Right cardiac atrium (tissue), 5 donors: ENCODE measurements around the gene CTDNEP1. TPM values are rescaled to one million over a fixed set of nuclear protein-coding genes. Genes with fewer than 3 reads are reported as not detected.

ENCODE experiments used
- ATAC-seq, 2 donors: fragments of 200-7000 bp; cut with Tn5 transposase; one replicate each; pipeline versions ENCODE4 v1.8.0 to v1.9.1; 2020; ENCODE audit warnings: moderate library complexity in 2 of 2, mild to moderate bottlenecking in 1 of 2
- DNase-seq, 3 donors: peaks; one replicate each; pipeline ENCODE4 v3.0.0-alpha.2; 2020
- H3K27ac ChIP-seq: one replicate; pipeline ENCODE4 v1.5.1; 2013; ENCODE audit warnings: mild to moderate bottlenecking, low read length, control low read depth, moderate library complexity
- H3K27me3 ChIP-seq: one replicate; pipeline ENCODE4 v1.6.1; 2013; ENCODE audit not compliant: control insufficient read depth, insufficient read depth
- H3K4me1 ChIP-seq: one replicate; pipeline ENCODE4 v1.6.1; 2013; ENCODE audit warnings: low read length; ENCODE audit not compliant: control insufficient read depth, insufficient read depth
- H3K4me3 ChIP-seq: one replicate; pipeline ENCODE4 v1.5.1; 2013; ENCODE audit warnings: low read length, control low read depth
- H3K9me3 ChIP-seq: one replicate; pipeline ENCODE4 v1.6.1; 2013; ENCODE audit warnings: low read length; ENCODE audit not compliant: control insufficient read depth
- WGBS: extraction: QIAGEN DNeasy Blood & Tissue Kit; methylation state at CpG from one replicate; pipeline ENCODE4 v1.1.7; 2013; 5-methylcytosine and 5-hydroxymethylcytosine counted together
- intact Hi-C, 4 donors: fragments of 100-400 bp; cut with DNase I; formaldehyde crosslinking; loops; one replicate each; pipeline versions ENCODE4 v1.11.0 to v1.14.0; 2022 to 2023
- polyA plus RNA-seq: library from polyadenylated mRNA; stranded (reverse); fragments of 200-250 nt; gene quantifications from one replicate; pipeline ENCODE4 v1.2.3, GENCODE V29; 2013
- total RNA-seq, 4 donors: library from RNA; stranded (reverse); fragmentation: NEBNext Ultra II Directional; extraction: Animal tissue kit (Norgen Biotek cat#: 25700); gene quantifications; one replicate each; pipeline ENCODE4 v1.2.1, GENCODE V29; 2021
- donor health status: healthy with polysubstance abuse.
- donor health status: DM: no; HTN: yes; CAD: no.
- donor health status: DM: no; HTN: no; CAD: no.
- donor health status: DM: no; HTN: yes; CAD: no; lungs with severe emphysema.
- donor health status: DM: yes; HTN: yes; CAD: no.

The CTDNEP1 gene
- total and polyA plus RNA-seq, 5 donors: 80.1 to 124 (median 122) TPM

- Histone ChIP-seq H3K27me3 (no peaks in the 10 kb centered on the region), H3K4me3 (peak overlapping the region; percentile 73), H3K9me3 (no peaks in the 10 kb centered on the region), H3K27ac (peak overlapping the region; percentile 97), H3K4me1 (peaks cover 7% of the 10 kb centered on the region)
- WGBS: 27% methylated on average over 2 of the region's 2 CpGs
- ATAC-seq (no peak), DNase-seq (no peak)
- intact Hi-C loops: no loop called here
These were observed 8.1 kb downstream of the CTDNEP1 start for GRCh38 chr17:7243453-7243729.

- H3K9me3 ChIP-seq: no peaks in the 10 kb centered on the region
- ATAC-seq: peak; percentile 66 to 69
- DNase-seq: peak; percentile 97 to 99 (median 98)
- peak overlapping the region; percentile 73 for H3K4me3 ChIP-seq
- H3K27me3 ChIP-seq: no peaks in the 10 kb centered on the region
- H3K27ac ChIP-seq: peak overlapping the region; percentile 97
- H3K4me1 ChIP-seq: peaks cover 7% of the 10 kb centered on the region
- intact Hi-C loops: no loop called here
- under 1% methylated on average over 49 of the region's 49 CpGs for WGBS
These were observed 8.6 kb downstream of the CTDNEP1 start for GRCh38 chr17:7242717-7243452.

- under 1% methylated on average over 62 of the region's 62 CpGs for WGBS
- DNase-seq (peak; percentile 94 to 98 (median 98)), ATAC-seq (peak; percentile 52)
- Histone ChIP-seq H3K9me3 (no peaks in the 10 kb centered on the region), H3K4me1 (peaks cover 9% of the 10 kb centered on the region), H3K27me3 (no peaks in the 10 kb centered on the region), H3K27ac (peak within 1 kb of the TSS; percentile 97), H3K4me3 (peak within 1 kb of the TSS; percentile 73)
- intact Hi-C loops: no loop called here
These were observed 9.5 kb downstream of the CTDNEP1 start, which contains the start of gene GABARAP for GRCh38 chr17:7241783-7242716. Gene GABARAP (minus strand): TSS chr17:7242449. CDS start chr17:7242330, 119 bp downstream.

- peaks cover 9% of the 10 kb centered on the region for H3K4me1 ChIP-seq
- no peaks in the 10 kb centered on the region for H3K27me3 ChIP-seq
- intact Hi-C loops: no loop called here
These were observed 10.3 kb downstream of the CTDNEP1 start for GRCh38 chr17:7241090-7241733.

GRCh38 chr17:7240375-7240774 lies 11.2 kb downstream of the CTDNEP1 start:
- intact Hi-C loops: no loop called here
- peak overlapping the region; percentile 73 for H3K4me3 ChIP-seq
- ATAC-seq: no peak
- 56% methylated on average over 4 of the region's 4 CpGs for WGBS
- no peaks in the 10 kb centered on the region for H3K9me3 ChIP-seq
- H3K27me3 ChIP-seq: no peaks in the 10 kb centered on the region
- peaks cover 9% of the 10 kb centered on the region for H3K4me1 ChIP-seq
- no peak for DNase-seq
- no peak overlapping the region for H3K27ac ChIP-seq

More at GRCh38 chr17:7241090-7241733, 10.3 kb downstream of the CTDNEP1 start:
- DNase-seq: peak in 1 of 3 donors; percentile 13
- Histone ChIP-seq H3K9me3 (no peaks in the 10 kb centered on the region), H3K27ac (peak overlapping the region; percentile 95), H3K4me3 (peak overlapping the region; percentile 73)
- ATAC-seq: no peak
- 30% methylated on average over 9 of the region's 9 CpGs for WGBS

GRCh38 chr17:7239091-7240027 lies 12.2 kb downstream of the CTDNEP1 start, which contains the start of gene PHF23:
Gene PHF23 (minus strand): TSS chr17:7239457. CDS start chr17:7239279, 178 bp downstream.
- intact Hi-C loops: no loop called here
- WGBS: under 1% methylated on average over 72 of the region's 72 CpGs
- peak; percentile 78 to 84 for ATAC-seq
- Histone ChIP-seq H3K9me3 (no peaks in the 10 kb centered on the region), H3K27ac (peak within 1 kb of the TSS; percentile 68), H3K27me3 (no peaks in the 10 kb centered on the region), H3K4me1 (peaks cover 9% of the 10 kb centered on the region), H3K4me3 (peak within 1 kb of the TSS; percentile 97)
- DNase-seq: peak; percentile 99 to 100 (median 99)

GRCh38 chr17:7238420-7239090 lies 13.0 kb downstream of the CTDNEP1 start:
- no peaks in the 10 kb centered on the region for H3K27me3 ChIP-seq
- intact Hi-C loops: no loop called here
- peak overlapping the region; percentile 97 for H3K4me3 ChIP-seq
- ATAC-seq (no peak), DNase-seq (peak in 1 of 3 donors; percentile 68)
- H3K27ac ChIP-seq: peak overlapping the region; percentile 68
- H3K9me3 ChIP-seq: no peaks in the 10 kb centered on the region
- peaks cover 9% of the 10 kb centered on the region for H3K4me1 ChIP-seq
- whole genome bisulfite sequencing: 2% methylated on average over 39 of the region's 39 CpGs

- ATAC-seq: peak; percentile 8 to 15
- H3K4me3 ChIP-seq: peak overlapping the region; percentile 97
- peak overlapping the region; percentile 90 for H3K27ac ChIP-seq
- intact Hi-C loops: no loop called here
- peaks cover 11% of the 10 kb centered on the region for H3K4me1 ChIP-seq
- H3K9me3 ChIP-seq: no peaks in the 10 kb centered on the region
- WGBS: under 1% methylated on average over 71 of the region's 73 CpGs
- DNase-seq: peak; percentile 88 to 94 (median 94)
- no peaks in the 10 kb centered on the region for H3K27me3 ChIP-seq
These were observed 13.6 kb downstream of the CTDNEP1 start for GRCh38 chr17:7237761-7238419.

- Histone ChIP-seq H3K4me1 (peaks cover 11% of the 10 kb centered on the region), H3K27me3 (no peaks in the 10 kb centered on the region), H3K9me3 (no peaks in the 10 kb centered on the region), H3K4me3 (peak overlapping the region; percentile 97), H3K27ac (peak overlapping the region; percentile 50)
- ATAC-seq: no peak
- no peak for DNase-seq
- intact Hi-C loops: no loop called here
- 30% methylated on average over 6 of the region's 6 CpGs for WGBS
These were observed 14.2 kb downstream of the CTDNEP1 start for GRCh38 chr17:7237266-7237760.
